ENCODE measurements around the gene FTSJ1.
"Not testable (repeated sequence)": the region's sequence is repeated elsewhere in the genome, so short reads cannot be mapped to it uniquely, and the experiment has no call there.

The FTSJ1 gene

DNA sequence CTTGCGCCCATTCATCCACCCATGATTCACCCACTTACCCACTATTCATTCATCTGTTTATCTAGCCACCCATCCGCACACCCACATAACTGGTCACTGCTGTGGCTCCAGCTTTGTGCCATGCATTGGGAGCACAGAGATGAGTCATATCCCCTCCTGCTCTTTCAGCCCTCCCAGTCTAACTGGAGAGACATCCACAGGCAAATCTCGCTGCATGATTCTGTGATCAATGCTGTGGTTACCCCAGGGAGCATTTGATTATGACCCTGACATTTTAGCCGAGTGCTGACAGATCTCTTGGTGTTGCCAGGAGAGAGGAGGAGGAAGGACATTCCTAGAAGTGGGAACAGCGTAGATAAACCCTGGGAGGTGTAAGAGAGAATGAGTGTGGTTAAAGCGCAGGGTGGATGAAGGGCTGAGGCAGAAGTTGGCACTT, 22.4 kb downstream of the FTSJ1 start:
- no peak for DNase-seq

DNA sequence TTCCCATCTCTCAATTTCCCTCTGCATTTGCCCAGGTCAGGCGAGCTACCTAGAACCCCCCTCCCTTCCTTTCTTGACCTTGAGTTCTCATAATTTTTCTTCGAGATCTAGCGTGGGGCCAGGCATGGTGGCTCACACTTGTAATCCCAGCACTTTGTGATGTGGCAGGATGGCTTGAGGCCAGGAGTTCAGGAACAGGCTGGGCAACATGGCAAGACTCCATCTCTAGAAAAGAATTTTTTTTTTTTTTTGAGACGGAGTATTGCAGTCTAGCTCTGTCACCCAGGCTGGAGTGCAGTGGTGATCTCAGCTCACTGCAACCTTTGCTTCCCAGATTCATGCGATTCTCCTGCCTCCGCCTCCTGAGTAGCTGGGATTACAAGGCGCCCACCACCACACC, 28.3 kb downstream of the FTSJ1 start:
- no peak for DNase-seq

DNA sequence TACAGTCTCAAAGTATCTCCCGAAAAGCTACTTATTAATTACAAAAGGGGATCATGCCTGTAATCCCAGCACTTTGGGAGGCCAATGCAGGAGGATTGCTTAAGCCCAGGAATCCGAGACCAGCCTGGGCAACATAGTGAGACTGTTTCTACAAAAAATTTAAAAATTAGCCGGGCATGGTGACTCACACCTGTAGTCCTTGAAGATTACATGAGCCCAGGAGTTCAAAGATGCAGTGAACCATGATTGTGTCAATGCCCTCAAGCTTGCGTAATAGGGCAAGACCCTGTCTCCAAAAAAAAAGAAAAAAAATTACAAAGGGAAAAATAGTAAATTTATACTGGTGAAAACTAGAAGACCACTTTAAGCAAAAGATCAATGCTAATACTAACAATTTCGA, 29.5 kb downstream of the FTSJ1 start:
- no peak for DNase-seq

DNA sequence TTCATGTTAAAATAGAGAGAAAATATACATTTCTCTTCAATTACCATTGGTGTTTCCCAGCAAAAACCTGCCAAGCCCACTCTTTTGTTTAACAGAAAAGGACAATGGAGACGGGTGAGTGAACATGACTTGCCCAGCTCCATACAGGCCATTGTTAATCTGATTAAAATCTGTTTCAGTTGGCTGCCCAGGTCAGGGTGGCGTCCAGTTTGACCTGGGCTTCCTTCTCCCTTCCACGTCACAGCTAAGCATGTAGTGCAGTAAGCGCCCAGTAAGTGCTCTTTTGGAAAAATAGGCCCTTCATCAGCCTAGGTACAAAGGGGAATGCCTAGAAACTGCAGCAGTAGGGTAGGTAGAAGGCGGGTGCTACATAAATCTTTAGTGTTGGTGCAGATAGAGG, 31.2 kb downstream of the FTSJ1 start:
- no peak for DNase-seq

GRCh38 chrX:48508400-48509244, 32.6 kb downstream of the FTSJ1 start, which contains the start of gene PORCN:
Gene PORCN, plus strand, starts transcription at chrX:48508992. Its CDS starts 829 bp downstream, at chrX:48509821.
- peak; percentile 76 for DNase-seq

DNA sequence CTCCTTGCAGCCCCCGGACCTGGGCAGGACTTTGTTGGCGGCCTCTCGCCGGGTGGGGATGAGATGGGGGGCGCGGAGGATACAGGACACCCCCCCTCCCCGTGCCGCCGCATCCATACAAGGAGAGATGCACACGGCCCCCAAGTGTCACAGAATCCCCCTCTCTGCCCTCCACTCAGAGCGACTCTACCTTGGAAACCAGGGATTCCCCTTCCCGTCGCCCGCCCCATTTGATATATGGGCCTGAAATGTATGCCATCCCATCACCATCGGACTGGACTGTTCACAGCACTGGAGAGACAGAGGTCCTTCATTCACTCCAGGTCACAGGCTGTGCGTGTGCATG, 33.2 kb downstream of the FTSJ1 start:
- DNase-seq, result no peak

GRCh38 chrX:48509619-48510018, 33.6 kb downstream of the FTSJ1 start:
- no peak for DNase-seq

DNA sequence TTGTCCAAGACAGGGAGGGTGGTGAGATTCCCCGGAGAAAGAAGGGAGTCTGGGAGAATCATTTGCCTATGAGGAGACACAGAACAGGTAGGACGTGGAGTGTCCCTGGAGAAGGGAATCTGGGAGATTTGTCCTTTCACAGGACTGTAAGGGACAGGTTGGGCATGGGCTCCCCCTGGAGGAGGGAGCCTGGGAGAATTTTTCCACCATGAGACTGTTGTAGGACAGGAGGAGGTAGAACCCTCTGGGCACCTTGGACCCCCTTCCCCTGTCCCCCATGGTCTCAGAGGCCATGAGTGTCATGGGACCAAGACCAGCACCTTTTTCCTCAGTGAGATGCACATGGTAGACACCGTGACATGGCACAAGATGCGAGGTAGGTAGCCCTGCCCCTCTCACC, 35.6 kb downstream of the FTSJ1 start:
- no peak for DNase-seq

DNA sequence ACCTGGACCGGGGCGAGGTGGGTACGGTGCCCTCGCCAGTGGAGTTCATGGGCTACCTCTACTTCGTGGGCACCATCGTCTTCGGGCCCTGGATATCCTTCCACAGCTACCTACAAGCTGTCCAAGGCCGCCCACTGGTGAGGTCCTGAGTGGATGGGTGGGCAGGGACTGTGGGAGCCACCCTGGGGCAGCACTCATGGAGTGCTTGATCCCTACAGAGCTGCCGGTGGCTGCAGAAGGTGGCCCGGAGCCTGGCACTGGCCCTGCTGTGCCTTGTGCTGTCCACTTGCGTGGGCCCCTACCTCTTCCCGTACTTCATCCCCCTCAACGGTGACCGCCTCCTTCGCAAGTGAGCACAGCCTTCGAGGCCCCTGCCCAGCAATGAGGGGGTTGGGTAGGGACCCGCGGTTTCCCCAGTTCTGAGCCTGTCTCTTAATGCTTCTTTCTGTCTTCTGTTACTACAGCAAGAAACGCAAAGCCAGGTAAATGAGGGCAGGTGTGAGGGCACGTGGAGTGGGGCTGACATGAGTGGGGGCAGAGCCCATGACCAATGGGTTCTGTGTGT, 36.5 kb downstream of the FTSJ1 start:
- no peak for DNase-seq

DNA sequence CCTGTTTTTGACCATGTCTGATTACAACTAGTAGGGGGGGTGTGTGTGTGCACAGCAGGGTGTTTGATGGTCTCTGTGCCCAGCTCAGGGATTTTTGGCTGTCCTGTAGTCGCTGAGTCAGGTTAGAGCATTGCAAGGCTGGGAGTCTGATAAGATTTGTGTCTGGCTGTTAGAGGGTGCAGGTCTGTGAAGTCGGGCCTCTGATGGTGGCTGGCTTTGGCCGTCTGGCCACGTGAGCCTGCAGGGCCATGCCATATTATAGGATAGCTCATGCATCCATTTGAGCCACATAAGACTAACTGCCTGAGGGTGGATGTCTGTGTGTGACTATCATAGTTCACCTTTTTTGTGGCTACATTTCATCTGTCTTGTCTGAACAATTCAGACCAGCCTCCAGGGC, 37.7 kb downstream of the FTSJ1 start:
- DNase-seq, result no peak

GRCh38 chrX:48514126-48514806, 38.3 kb downstream of the FTSJ1 start:
- DNase-seq, result no peak

GRCh38 chrX:48514868-48515460, 39.0 kb downstream of the FTSJ1 start:
- no peak for DNase-seq

DNA sequence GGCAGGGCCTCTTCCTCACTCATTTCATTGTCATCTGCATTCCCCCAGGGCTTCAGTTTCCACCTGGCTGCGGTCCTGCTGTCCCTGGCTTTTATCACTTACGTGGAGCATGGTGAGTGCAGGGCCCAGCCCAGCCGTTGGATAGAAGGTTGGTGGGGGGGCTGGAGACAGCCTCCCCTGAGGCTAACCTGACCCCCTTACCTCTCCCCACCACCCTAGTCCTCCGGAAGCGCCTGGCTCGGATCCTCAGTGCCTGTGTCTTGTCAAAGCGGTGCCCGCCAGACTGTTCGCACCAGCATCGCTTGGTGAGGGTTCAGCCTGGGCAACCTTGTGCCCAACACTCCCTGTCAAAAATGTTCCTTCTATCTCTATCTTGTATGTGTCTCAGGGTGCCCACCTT, 39.8 kb downstream of the FTSJ1 start:
- DNase-seq, result no peak

GRCh38 chrX:48516285-48516684, 40.3 kb downstream of the FTSJ1 start:
- no peak for DNase-seq

DNA sequence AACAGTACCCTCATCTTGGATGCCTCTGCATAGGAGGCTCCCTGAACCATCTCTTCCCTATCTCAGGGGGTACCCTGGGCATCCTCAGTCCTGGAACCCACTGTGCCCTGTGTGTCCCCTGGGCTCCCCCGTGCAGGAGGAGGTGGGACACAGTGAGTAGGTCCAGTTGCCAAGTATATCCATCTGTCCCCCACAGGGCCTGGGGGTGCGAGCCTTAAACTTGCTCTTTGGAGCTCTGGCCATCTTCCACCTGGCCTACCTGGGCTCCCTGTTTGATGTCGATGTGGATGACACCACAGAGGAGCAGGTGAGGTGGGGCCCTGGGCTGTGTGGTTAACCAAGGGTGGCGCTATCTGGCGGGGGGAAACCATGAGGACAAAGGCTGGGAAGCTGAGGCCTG, 41.0 kb downstream of the FTSJ1 start:
- no peak for DNase-seq

GRCh38 chrX:48519481-48519880, 43.5 kb downstream of the FTSJ1 start:
- not testable (repeated sequence) for DNase-seq

DNA sequence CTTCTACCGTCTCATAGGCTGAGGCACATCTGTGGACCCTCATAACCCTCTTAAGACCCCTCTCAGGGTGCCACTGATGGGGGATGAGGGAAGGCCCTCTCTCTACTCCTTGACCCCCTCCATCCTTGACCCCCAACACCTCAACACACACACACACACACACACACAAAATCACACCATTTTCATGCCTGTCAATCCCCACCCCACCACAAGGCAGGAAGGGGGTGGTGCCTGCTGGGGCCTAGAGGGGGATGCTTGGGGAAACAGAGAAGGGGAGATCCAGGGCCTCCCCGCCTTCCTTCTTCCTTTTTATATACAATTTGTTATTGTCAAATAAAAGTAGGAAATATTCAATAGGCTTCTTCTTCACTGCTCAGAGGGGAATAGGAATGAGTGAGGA, 44.5 kb downstream of the FTSJ1 start:
- DNase-seq, result no peak

DNA sequence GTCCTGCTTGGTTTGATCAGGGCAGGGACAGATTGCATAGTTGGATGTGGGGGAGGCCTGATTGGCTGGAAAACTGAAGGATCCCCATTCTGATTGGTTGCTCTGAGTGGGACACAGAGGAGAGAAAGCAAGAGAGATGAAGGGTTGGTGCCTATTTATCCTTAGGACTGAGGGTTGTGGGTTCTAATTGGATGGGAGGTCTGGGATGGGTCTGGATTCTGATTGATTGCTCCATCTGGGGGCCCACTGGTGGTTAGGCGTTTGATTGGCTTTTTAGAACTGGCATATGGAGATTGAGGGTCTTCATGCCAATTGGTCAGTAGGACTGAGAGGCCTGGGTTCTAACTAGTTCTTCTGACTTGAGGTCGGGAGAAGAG, 45.0 kb downstream of the FTSJ1 start:
- DNase-seq, result no peak

- peak; percentile 89 for DNase-seq
These were observed 45.6 kb downstream of the FTSJ1 start, which contains the start of gene EBP for GRCh38 chrX:48521353-48522243. Gene EBP, plus strand, starts transcription at chrX:48521808. Its CDS starts 1,964 bp downstream, at chrX:48523772.

- DNase-seq, result no peak
These were observed 46.3 kb downstream of the FTSJ1 start for GRCh38 chrX:48522291-48522690.

- DNase-seq, result no peak
These were observed 47.7 kb downstream of the FTSJ1 start for GRCh38 chrX:48523682-48524081.

DNA sequence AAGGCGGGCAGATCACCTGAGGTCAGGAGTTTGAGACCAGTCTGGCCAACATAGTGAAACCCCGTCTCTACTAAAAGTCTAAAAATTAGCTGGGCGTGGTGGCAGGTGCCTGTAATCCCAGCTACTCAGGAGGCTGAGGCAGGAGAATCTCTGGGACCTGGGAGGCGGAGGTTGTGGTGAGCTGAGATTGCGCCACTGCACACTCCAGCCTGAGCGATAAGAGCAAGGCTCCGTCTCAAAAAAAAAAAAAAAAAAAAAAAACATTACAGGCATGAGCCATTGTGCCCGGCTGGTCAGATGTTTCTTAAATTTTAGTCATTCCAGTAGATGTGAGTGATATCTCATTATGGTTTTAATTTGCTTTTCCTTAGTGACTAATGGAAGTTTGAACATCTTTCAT, 49.9 kb downstream of the FTSJ1 start:
- DNase-seq, result not testable (repeated sequence)

- DNase-seq, result no peak
These were observed 54.7 kb downstream of the FTSJ1 start for GRCh38 chrX:48530736-48531135.

All from NK-92 treated with Interleukin-12 subunit alpha and Interleukin-12 subunit beta, amount 100 ng/mL, for 24 hours (cell line).